Measurements from ENCODE around the gene PTCH2.

The PTCH2 gene

GRCh38 chr1:44848456-44849181 lies 5.6 kb upstream of the PTCH2 start:
- peaks cover 6% of the 10 kb centered on the region; the same call in 1 of the 2 replicates for H3F3A ChIP-seq (ENCODE audit: control insufficient read depth, insufficient read depth)
- no peaks in the 10 kb centered on the region for H3K79me2 ChIP-seq (ENCODE audit: control insufficient read depth, low read length)
- no peaks in the 10 kb centered on the region for H3K27me3 ChIP-seq (ENCODE audit: control insufficient read depth, low read length)
- H3K4me3 ChIP-seq (ENCODE audit: low read length) = no peak overlapping the region
- no peaks in the 10 kb centered on the region for H3K9me3 ChIP-seq (ENCODE audit: control insufficient read depth, insufficient read depth, low read length)
- H4K20me1 ChIP-seq (ENCODE audit: control insufficient read depth, insufficient read depth, low read depth, low read length) = no peaks in the 10 kb centered on the region
- no peak overlapping the region for H3K4me2 ChIP-seq (ENCODE audit: low read length)
- no peak overlapping the region for H3K27ac ChIP-seq (ENCODE audit: low read depth, low read length)
- H3K36me3 ChIP-seq (ENCODE audit: control insufficient read depth, low read length) = peaks cover 4% of the 10 kb centered on the region; the same call in 1 of the 2 replicates
- H3K4me1 ChIP-seq (ENCODE audit: control insufficient read depth, low read length) = no peaks in the 10 kb centered on the region; the same call in 1 of the 2 replicates
- TF ChIP-seq, protein P1, sequence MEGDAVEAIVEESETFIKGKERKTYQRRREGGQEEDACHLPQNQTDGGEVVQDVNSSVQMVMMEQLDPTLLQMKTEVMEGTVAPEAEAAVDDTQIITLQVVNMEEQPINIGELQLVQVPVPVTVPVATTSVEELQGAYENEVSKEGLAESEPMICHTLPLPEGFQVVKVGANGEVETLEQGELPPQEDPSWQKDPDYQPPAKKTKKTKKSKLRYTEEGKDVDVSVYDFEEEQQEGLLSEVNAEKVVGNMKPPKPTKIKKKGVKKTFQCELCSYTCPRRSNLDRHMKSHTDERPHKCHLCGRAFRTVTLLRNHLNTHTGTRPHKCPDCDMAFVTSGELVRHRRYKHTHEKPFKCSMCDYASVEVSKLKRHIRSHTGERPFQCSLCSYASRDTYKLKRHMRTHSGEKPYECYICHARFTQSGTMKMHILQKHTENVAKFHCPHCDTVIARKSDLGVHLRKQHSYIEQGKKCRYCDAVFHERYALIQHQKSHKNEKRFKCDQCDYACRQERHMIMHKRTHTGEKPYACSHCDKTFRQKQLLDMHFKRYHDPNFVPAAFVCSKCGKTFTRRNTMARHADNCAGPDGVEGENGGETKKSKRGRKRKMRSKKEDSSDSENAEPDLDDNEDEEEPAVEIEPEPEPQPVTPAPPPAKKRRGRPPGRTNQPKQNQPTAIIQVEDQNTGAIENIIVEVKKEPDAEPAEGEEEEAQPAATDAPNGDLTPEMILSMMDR (IDR thresholded peaks at IDR 0.05; ENCODE audit: low read depth, low read length, poor library complexity, severe bottlenecking) = no peak
- no peak for TF ChIP-seq EZH2phosphoT487 (IDR thresholded peaks at IDR 0.05; ENCODE audit: borderline replicate concordance, low read length)
- no peaks in the 10 kb centered on the region for H3K9me2 ChIP-seq (replicated peaks; ENCODE audit: control insufficient read depth, low read length)

DNA sequence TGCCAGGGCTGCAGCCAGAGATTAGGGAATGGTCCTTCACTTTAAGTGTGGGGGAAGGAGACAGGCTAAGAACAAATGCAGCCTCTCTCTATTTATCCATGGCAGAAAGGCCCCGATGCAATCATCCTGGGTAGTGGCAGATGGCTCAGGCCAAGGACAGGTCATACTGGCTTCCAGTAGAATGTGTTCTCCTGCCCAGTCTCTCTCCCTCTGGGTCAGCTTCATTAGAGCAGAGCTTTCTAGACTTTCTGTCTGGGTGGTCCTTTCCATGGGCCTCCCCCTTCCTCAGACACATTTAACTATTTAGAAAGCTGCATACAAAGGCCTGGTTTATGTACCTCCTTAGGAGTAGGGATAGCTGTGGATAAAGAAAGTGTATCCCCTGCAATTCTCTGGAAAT lies 4.8 kb upstream of the PTCH2 start:
- Histone ChIP-seq H3K27ac (ENCODE audit: low read depth, low read length) (no peak overlapping the region), H3F3A (ENCODE audit: control insufficient read depth, insufficient read depth) (peaks cover 6% of the 10 kb centered on the region; the same call in 1 of the 2 replicates), H3K4me1 (ENCODE audit: control insufficient read depth, low read length) (peaks cover 6% of the 10 kb centered on the region), H3K36me3 (ENCODE audit: control insufficient read depth, low read length) (peaks cover 4% of the 10 kb centered on the region; the same call in 1 of the 2 replicates), H3K9me3 (ENCODE audit: control insufficient read depth, insufficient read depth, low read length) (no peaks in the 10 kb centered on the region), H3K4me2 (ENCODE audit: low read length) (no peak overlapping the region), H3K79me2 (ENCODE audit: control insufficient read depth, low read length) (no peaks in the 10 kb centered on the region), H3K9me2 (replicated peaks; ENCODE audit: control insufficient read depth, low read length) (no peaks in the 10 kb centered on the region), H4K20me1 (ENCODE audit: control insufficient read depth, insufficient read depth, low read depth, low read length) (no peaks in the 10 kb centered on the region), H3K4me3 (ENCODE audit: low read length) (no peak overlapping the region), H3K27me3 (ENCODE audit: control insufficient read depth, low read length) (peaks cover 2% of the 10 kb centered on the region; the same call in 1 of the 2 replicates)
- TF ChIP-seq, protein P1 (IDR thresholded peaks at IDR 0.05; ENCODE audit: low read depth, low read length, poor library complexity, severe bottlenecking) = no peak
- TF ChIP-seq EZH2phosphoT487 (IDR thresholded peaks at IDR 0.05; ENCODE audit: borderline replicate concordance, low read length) = no peak

DNA sequence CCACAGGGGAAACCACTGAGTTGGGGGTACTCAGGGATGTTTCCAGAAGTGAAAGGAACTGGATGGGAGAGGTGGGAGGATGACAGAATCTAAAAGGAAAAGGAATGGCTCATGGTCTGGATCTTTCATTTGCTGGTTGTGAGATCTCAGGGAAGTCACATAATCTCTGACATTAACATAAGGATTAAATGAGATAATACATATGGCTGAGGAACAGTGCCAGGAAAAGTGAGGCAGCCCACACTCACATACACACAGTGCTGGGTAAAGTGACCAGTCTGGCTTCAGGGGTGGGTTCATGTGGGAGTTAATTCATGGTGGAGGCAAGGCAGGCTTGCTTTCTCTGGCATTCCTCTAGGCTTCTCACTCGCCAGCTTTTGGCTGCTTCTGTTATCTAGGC lies 3.9 kb upstream of the PTCH2 start:
- Histone ChIP-seq H3F3A (ENCODE audit: control insufficient read depth, insufficient read depth) (peaks cover 6% of the 10 kb centered on the region; the same call in 1 of the 2 replicates), H3K27me3 (ENCODE audit: control insufficient read depth, low read length) (peaks cover 8% of the 10 kb centered on the region; the same call in 1 of the 2 replicates), H3K9me3 (ENCODE audit: control insufficient read depth, insufficient read depth, low read length) (no peaks in the 10 kb centered on the region), H3K4me3 (ENCODE audit: low read length) (no peak overlapping the region), H3K79me2 (ENCODE audit: control insufficient read depth, low read length) (no peaks in the 10 kb centered on the region), H3K4me2 (ENCODE audit: low read length) (no peak overlapping the region), H3K27ac (ENCODE audit: low read depth, low read length) (no peak overlapping the region), H3K36me3 (ENCODE audit: control insufficient read depth, low read length) (peaks cover 4% of the 10 kb centered on the region; the same call in 1 of the 2 replicates), H3K4me1 (ENCODE audit: control insufficient read depth, low read length) (peaks cover 9% of the 10 kb centered on the region), H3K9me2 (replicated peaks; ENCODE audit: control insufficient read depth, low read length) (no peaks in the 10 kb centered on the region), H4K20me1 (ENCODE audit: control insufficient read depth, insufficient read depth, low read depth, low read length) (no peaks in the 10 kb centered on the region)
- TF ChIP-seq, protein P1 (IDR thresholded peaks at IDR 0.05; ENCODE audit: low read depth, low read length, poor library complexity, severe bottlenecking) = no peak
- no peak for TF ChIP-seq EZH2phosphoT487 (IDR thresholded peaks at IDR 0.05; ENCODE audit: borderline replicate concordance, low read length)

Measured in DOHH2 (cell line).